ENCODE data around the gene PZP.

GRCh38 chr12:9241301-9241700 is 33.1 kb upstream of the PZP start:
- TF ChIP-seq CCAR2 (optimal IDR thresholded peaks at IDR 0.05; ENCODE audit: low read depth, low read length) (no peak), GABPA (IDR thresholded peaks at IDR 0.05; ENCODE audit: low read depth, low read length) (no peak), GABPA (CRISPR knock-in tag; IDR thresholded peaks at IDR 0.05; ENCODE audit: low read depth) (no peak), EZH2 (conservative IDR thresholded peaks at IDR 0.05; ENCODE audit: low read depth, low read length) (no peak), MEIS1 (CRISPR knock-in tag; IDR thresholded peaks at IDR 0.05; ENCODE audit: borderline replicate concordance) (no peak), ZNF781 (CRISPR knock-in tag; IDR thresholded peaks at IDR 0.05; ENCODE audit: borderline replicate concordance, not compliant biosample characterization) (no peak), CTCF (CRISPR knock-in tag; IDR thresholded peaks at IDR 0.05) (no peak)
